ENCODE results near the gene PC.
A peak's percentile ranks its signal among the peaks of the same experiment; 100 is the strongest.

The PC gene

DNA sequence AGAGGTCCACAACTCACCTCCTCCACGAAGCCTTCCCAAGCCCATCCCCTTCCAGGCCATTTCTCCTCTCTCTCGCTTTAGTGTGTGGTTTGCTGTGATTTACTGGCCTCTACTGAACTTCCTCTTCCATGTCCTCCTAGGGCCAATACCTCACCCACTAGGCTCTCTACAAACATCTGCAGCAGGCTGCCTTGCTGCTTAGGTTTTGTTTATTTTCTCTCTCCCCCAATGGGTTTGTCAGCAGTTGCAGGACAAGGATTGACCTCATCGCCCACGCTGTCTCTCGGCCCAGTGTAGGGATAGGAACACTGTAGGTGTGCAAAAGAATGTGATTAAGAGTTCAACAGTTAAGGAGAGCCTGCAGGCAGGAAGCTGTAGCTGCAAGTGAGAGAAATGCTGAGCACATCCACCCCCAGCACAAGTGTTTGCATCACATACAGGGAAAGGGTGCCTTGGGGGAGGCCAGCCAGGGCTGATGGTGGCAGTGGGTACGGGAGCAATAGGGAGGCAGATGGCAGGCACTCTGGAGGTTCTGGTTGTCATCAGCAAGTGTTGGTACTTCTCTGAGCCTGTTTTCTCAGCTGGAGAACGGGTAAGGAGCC, 1.4 kb downstream of the PC start:
- no peak for ATAC-seq
- TF ChIP-seq ARNTL (CRISPR knock-in tag; IDR thresholded peaks at IDR 0.05; ENCODE audit: borderline replicate concordance, low read depth) (no peak), TOX (CRISPR knock-in tag; IDR thresholded peaks at IDR 0.05; ENCODE audit: borderline replicate concordance) (no peak), PPARA (CRISPR knock-in tag; IDR thresholded peaks at IDR 0.05; ENCODE audit: borderline replicate concordance) (no peak)

DNA sequence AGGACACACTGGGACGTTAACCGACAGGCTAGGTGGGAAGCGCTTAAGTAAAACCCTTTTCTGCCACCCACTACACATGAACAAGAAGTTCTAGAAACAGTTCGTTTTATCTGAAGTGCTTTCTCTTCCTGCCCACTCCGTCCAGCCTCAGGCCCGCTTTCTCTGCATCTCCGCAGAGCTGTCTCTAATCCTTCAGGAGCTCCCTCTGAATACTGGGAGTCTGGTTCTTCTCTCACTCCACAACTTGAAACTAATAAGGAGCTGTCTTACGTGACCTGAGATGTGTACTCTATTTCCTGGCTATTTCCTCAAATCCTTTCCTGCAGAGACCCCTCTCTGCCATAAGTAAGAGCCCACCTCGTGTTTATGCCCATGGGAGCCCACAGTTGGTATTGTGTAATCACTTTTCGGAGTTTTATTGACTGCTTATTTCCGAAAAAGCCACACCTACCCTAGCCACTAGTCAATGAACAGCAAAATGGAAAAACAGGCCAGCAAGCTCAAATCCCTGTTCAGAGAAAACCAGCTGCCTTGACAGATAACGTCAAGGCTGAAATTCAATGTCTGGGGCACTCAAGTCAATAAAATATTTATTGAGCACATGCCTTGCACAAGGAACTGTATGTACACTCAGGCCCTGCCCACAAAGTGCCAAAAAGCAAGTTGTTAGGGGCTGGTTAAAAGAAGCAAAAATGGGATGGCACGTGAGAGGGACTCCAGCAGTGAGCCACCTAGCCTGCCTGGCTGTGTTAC, 4.9 kb downstream of the PC start:
- TF ChIP-seq, protein P1, sequence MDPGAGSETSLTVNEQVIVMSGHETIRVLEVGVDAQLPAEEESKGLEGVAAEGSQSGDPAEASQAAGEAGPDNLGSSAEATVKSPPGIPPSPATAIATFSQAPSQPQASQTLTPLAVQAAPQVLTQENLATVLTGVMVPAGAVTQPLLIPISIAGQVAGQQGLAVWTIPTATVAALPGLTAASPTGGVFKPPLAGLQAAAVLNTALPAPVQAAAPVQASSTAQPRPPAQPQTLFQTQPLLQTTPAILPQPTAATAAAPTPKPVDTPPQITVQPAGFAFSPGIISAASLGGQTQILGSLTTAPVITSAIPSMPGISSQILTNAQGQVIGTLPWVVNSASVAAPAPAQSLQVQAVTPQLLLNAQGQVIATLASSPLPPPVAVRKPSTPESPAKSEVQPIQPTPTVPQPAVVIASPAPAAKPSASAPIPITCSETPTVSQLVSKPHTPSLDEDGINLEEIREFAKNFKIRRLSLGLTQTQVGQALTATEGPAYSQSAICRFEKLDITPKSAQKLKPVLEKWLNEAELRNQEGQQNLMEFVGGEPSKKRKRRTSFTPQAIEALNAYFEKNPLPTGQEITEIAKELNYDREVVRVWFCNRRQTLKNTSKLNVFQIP (CRISPR knock-in tag; IDR thresholded peaks at IDR 0.05; ENCODE audit: borderline replicate concordance, low read depth): no peak
- no peak for TF ChIP-seq CSDC2 (CRISPR knock-in tag; IDR thresholded peaks at IDR 0.05)
- no peak for TF ChIP-seq ZNF565 (CRISPR knock-in tag; conservative IDR thresholded peaks at IDR 0.05; ENCODE audit: low read depth)
- TF ChIP-seq OSR1 (CRISPR knock-in tag; IDR thresholded peaks at IDR 0.05): no peak
- TF ChIP-seq, protein P2, sequence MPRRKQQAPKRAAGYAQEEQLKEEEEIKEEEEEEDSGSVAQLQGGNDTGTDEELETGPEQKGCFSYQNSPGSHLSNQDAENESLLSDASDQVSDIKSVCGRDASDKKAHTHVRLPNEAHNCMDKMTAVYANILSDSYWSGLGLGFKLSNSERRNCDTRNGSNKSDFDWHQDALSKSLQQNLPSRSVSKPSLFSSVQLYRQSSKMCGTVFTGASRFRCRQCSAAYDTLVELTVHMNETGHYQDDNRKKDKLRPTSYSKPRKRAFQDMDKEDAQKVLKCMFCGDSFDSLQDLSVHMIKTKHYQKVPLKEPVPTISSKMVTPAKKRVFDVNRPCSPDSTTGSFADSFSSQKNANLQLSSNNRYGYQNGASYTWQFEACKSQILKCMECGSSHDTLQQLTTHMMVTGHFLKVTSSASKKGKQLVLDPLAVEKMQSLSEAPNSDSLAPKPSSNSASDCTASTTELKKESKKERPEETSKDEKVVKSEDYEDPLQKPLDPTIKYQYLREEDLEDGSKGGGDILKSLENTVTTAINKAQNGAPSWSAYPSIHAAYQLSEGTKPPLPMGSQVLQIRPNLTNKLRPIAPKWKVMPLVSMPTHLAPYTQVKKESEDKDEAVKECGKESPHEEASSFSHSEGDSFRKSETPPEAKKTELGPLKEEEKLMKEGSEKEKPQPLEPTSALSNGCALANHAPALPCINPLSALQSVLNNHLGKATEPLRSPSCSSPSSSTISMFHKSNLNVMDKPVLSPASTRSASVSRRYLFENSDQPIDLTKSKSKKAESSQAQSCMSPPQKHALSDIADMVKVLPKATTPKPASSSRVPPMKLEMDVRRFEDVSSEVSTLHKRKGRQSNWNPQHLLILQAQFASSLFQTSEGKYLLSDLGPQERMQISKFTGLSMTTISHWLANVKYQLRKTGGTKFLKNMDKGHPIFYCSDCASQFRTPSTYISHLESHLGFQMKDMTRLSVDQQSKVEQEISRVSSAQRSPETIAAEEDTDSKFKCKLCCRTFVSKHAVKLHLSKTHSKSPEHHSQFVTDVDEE (CRISPR knock-in tag; IDR thresholded peaks at IDR 0.05): no peak
- no peak for TF ChIP-seq GLIS3 (CRISPR knock-in tag; IDR thresholded peaks at IDR 0.05)
- no peak for TF ChIP-seq ARNTL (CRISPR knock-in tag; IDR thresholded peaks at IDR 0.05; ENCODE audit: borderline replicate concordance, low read depth)
- TF ChIP-seq, protein P3, sequence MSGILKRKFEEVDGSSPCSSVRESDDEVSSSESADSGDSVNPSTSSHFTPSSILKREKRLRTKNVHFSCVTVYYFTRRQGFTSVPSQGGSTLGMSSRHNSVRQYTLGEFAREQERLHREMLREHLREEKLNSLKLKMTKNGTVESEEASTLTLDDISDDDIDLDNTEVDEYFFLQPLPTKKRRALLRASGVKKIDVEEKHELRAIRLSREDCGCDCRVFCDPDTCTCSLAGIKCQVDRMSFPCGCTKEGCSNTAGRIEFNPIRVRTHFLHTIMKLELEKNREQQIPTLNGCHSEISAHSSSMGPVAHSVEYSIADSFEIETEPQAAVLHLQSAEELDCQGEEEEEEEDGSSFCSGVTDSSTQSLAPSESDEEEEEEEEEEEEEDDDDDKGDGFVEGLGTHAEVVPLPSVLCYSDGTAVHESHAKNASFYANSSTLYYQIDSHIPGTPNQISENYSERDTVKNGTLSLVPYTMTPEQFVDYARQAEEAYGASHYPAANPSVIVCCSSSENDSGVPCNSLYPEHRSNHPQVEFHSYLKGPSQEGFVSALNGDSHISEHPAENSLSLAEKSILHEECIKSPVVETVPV (CRISPR knock-in tag; IDR thresholded peaks at IDR 0.05): no peak
- TF ChIP-seq ZFP3 (CRISPR knock-in tag; IDR thresholded peaks at IDR 0.05): no peak
- no peak for TF ChIP-seq ZNF70 (CRISPR knock-in tag; IDR thresholded peaks at IDR 0.05)
- TF ChIP-seq, protein P4, sequence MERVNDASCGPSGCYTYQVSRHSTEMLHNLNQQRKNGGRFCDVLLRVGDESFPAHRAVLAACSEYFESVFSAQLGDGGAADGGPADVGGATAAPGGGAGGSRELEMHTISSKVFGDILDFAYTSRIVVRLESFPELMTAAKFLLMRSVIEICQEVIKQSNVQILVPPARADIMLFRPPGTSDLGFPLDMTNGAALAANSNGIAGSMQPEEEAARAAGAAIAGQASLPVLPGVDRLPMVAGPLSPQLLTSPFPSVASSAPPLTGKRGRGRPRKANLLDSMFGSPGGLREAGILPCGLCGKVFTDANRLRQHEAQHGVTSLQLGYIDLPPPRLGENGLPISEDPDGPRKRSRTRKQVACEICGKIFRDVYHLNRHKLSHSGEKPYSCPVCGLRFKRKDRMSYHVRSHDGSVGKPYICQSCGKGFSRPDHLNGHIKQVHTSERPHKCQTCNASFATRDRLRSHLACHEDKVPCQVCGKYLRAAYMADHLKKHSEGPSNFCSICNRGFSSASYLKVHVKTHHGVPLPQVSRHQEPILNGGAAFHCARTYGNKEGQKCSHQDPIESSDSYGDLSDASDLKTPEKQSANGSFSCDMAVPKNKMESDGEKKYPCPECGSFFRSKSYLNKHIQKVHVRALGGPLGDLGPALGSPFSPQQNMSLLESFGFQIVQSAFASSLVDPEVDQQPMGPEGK (CRISPR knock-in tag; IDR thresholded peaks at IDR 0.05; ENCODE audit: borderline replicate concordance): no peak
- TF ChIP-seq ESRRG (CRISPR knock-in tag; IDR thresholded peaks at IDR 0.05): no peak
- TF ChIP-seq PPARA (CRISPR knock-in tag; IDR thresholded peaks at IDR 0.05; ENCODE audit: borderline replicate concordance): no peak
- TF ChIP-seq ZNF8 (CRISPR knock-in tag; IDR thresholded peaks at IDR 0.05): no peak
- TF ChIP-seq TOX (CRISPR knock-in tag; IDR thresholded peaks at IDR 0.05; ENCODE audit: borderline replicate concordance): no peak
- no peak for TF ChIP-seq BACH2 (CRISPR knock-in tag; IDR thresholded peaks at IDR 0.05; ENCODE audit: borderline replicate concordance)
- TF ChIP-seq RARB (CRISPR knock-in tag; IDR thresholded peaks at IDR 0.05): no peak
- TF ChIP-seq ZFP30 (CRISPR knock-in tag; IDR thresholded peaks at IDR 0.05): no peak
- TF ChIP-seq ISL1 (CRISPR knock-in tag; IDR thresholded peaks at IDR 0.05): no peak
- no peak for TF ChIP-seq TCF4 (CRISPR knock-in tag; IDR thresholded peaks at IDR 0.05; ENCODE audit: borderline replicate concordance)
- ATAC-seq: no peak

DNA sequence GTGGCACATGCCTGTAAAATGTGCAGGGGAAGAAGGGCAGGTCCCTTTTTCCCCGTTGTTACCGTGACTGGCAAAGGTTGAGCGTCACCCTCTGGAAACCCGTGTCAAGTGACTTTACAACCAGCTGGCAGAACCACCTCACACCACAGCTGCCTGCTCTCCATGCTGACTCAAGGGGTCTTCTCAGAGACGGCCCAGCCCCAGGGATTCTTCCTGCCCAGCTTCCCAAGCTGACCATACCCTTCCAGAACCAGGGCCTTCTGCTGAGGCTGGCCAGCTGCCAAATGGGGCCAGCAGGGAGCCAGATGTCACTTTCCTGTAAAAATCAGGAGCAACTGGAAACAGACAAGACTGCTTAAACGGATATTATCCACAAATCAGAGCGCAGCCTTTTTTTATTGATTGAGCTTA, 6.3 kb downstream of the PC start:
- TF ChIP-seq PPARA (CRISPR knock-in tag; IDR thresholded peaks at IDR 0.05; ENCODE audit: borderline replicate concordance) (no peak), TCF4 (CRISPR knock-in tag; IDR thresholded peaks at IDR 0.05; ENCODE audit: borderline replicate concordance) (peak; percentile 91)
- TF ChIP-seq, protein P2 (CRISPR knock-in tag; IDR thresholded peaks at IDR 0.05): 0 out of 2 replicates have a peak, but pooled peaks have one; percentile 73
- peak; percentile 73 for ATAC-seq
